A673 (cell line): ENCODE measurements around the gene C16orf74. TPM values are rescaled to one million over a fixed set of nuclear protein-coding genes. Genes with fewer than 3 reads are reported as not detected.

Experiments
- BruUV-seq: library from RNA; stranded (reverse); fragments of 400-500 nt; replicated peaks from 2 replicates; lab custom pipeline; 2021; lab: Mats Ljungman, UMichigan
- CTCF ChIA-PET: fragments of 300-600 bp; sonication (Branson Sonifier 250); formaldehyde crosslinking; loops from one replicate; lab custom pipeline; 2022; ENCODE audit warnings: antibody characterized with exemption; lab: Charles Lee
- POLR2A ChIA-PET: fragments of 300-600 bp; sonication (Branson Sonifier 250); formaldehyde crosslinking; loops from one replicate; lab custom pipeline; 2022; ENCODE audit warnings: antibody characterized with exemption; ENCODE audit not compliant: low non-redundant PET; lab: Charles Lee
- DNase-seq: peaks from one replicate; pipeline ENCODE4 v3.0.0-alpha.2; 2015; ENCODE audit warnings: low spot score
- H3K27ac ChIP-seq: fragments of 200-600 bp; sonication (generic); 2 replicates; pipeline ENCODE4 v1.5.1; 2016; ENCODE audit warnings: mixed run types, low read depth, mild to moderate bottlenecking, mixed read lengths, antibody characterized with exemption, low read length; ENCODE audit not compliant: poor library complexity, severe bottlenecking
- H3K27me3 ChIP-seq: fragments of 200-600 bp; sonication (generic); replicated peaks from 2 replicates; pipeline ENCODE4 v1.6.1; 2017; ENCODE audit warnings: mixed run types, low read depth, mild to moderate bottlenecking, mixed read lengths, antibody characterized with exemption, low read length; ENCODE audit not compliant: insufficient read depth, poor library complexity
- H3K36me3 ChIP-seq: fragments of 200-600 bp; sonication (generic); 2 replicates; pipeline ENCODE4 v1.6.1; 2016; ENCODE audit warnings: mixed run types, mild to moderate bottlenecking, mixed read lengths, antibody characterized with exemption, low read length; ENCODE audit not compliant: insufficient read depth, poor library complexity, severe bottlenecking
- H3K4me1 ChIP-seq: fragments of 200-600 bp; sonication (generic); 2 replicates; pipeline ENCODE4 v1.6.1; 2017; ENCODE audit warnings: mixed run types, mild to moderate bottlenecking, mixed read lengths, antibody characterized with exemption, low read length; ENCODE audit not compliant: insufficient read depth, poor library complexity, severe bottlenecking
- H3K4me3 ChIP-seq: fragments of 200-600 bp; sonication (generic); 2 replicates; pipeline ENCODE4 v1.5.1; 2016; ENCODE audit warnings: low read depth, mixed run types, mild to moderate bottlenecking, mixed read lengths, low read length; ENCODE audit not compliant: poor library complexity, severe bottlenecking
- H3K9me3 ChIP-seq: fragments of 200-600 bp; sonication (generic); 2 replicates; pipeline ENCODE4 v1.6.1; 2016; ENCODE audit warnings: mixed run types, low read depth, mild to moderate bottlenecking, mixed read lengths, antibody characterized with exemption, low read length; ENCODE audit not compliant: poor library complexity, severe bottlenecking
- EZH2 ChIP-seq: fragments of 200-600 bp; sonication (generic); IDR thresholded peaks from 2 replicates; pipeline ENCODE4 v1.6.1; 2017; ENCODE audit warnings: borderline replicate concordance, low read depth, mild to moderate bottlenecking, mixed read lengths, antibody characterized with exemption, low read length; ENCODE audit not compliant: poor library complexity, severe bottlenecking
- intact Hi-C: fragments of 100-400 bp; cut with micrococcal nuclease; formaldehyde crosslinking; loops from one replicate; pipeline ENCODE4 v1.10.0; 2022; ENCODE audit not compliant: unreplicated experiment
- total RNA-seq: library from RNA; stranded (reverse); gene quantifications from 2 replicates; pipeline ENCODE4 v1.2.3, GENCODE V29; 2021
- TF ChIP-seq, protein P1 (sequence below): fragments of 300-800, 200-600 bp; sonication (generic); conservative IDR thresholded peaks from 2 replicates; pipeline ENCODE4 v1.5.1; 2017; ENCODE audit warnings: low read depth, mild to moderate bottlenecking, antibody characterized with exemption, low read length, moderate library complexity, mixed read lengths

Gene C16orf74
- total RNA-seq, 1 experiment from 2014 or later: 3.8 TPM

DNA sequence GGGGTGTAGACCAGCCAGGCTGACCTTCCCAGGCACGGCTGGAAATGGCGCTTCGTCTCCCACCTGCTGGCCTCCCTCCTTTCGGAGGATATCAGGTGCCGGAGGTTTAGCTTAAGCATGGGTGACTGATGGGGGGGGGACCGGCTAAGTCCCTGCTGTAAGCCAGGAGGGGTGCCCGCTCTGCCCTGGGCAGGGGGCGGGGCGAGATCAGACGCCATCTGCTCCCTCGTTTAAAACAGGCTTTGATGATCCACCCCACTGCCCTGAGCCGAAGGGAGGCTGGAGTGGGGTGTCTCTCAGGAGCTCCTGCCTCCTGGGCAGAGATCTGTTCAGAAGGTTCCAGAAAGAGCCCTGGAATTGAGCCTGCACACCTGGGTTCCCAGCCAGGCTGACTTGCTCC lies 26.0 kb downstream of the C16orf74 start:
- POLR2A ChIA-PET: no interaction called here
- BruUV-seq: no TSS peak
- DNase-seq: no peak
- no peak overlapping the region for H3K27ac ChIP-seq
- intact Hi-C loops: no loop called here
- no peaks in the 10 kb centered on the region for H3K36me3 ChIP-seq
- H3K4me1 ChIP-seq: peaks cover 7% of the 10 kb centered on the region
- TF ChIP-seq, protein P1, sequence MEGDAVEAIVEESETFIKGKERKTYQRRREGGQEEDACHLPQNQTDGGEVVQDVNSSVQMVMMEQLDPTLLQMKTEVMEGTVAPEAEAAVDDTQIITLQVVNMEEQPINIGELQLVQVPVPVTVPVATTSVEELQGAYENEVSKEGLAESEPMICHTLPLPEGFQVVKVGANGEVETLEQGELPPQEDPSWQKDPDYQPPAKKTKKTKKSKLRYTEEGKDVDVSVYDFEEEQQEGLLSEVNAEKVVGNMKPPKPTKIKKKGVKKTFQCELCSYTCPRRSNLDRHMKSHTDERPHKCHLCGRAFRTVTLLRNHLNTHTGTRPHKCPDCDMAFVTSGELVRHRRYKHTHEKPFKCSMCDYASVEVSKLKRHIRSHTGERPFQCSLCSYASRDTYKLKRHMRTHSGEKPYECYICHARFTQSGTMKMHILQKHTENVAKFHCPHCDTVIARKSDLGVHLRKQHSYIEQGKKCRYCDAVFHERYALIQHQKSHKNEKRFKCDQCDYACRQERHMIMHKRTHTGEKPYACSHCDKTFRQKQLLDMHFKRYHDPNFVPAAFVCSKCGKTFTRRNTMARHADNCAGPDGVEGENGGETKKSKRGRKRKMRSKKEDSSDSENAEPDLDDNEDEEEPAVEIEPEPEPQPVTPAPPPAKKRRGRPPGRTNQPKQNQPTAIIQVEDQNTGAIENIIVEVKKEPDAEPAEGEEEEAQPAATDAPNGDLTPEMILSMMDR: no peak
- TF ChIP-seq EZH2: no peak
- H3K4me3 ChIP-seq: no peak overlapping the region
- no peaks in the 10 kb centered on the region for H3K27me3 ChIP-seq
- H3K9me3 ChIP-seq: no peaks in the 10 kb centered on the region
- CTCF ChIA-PET: no interaction called here

DNA sequence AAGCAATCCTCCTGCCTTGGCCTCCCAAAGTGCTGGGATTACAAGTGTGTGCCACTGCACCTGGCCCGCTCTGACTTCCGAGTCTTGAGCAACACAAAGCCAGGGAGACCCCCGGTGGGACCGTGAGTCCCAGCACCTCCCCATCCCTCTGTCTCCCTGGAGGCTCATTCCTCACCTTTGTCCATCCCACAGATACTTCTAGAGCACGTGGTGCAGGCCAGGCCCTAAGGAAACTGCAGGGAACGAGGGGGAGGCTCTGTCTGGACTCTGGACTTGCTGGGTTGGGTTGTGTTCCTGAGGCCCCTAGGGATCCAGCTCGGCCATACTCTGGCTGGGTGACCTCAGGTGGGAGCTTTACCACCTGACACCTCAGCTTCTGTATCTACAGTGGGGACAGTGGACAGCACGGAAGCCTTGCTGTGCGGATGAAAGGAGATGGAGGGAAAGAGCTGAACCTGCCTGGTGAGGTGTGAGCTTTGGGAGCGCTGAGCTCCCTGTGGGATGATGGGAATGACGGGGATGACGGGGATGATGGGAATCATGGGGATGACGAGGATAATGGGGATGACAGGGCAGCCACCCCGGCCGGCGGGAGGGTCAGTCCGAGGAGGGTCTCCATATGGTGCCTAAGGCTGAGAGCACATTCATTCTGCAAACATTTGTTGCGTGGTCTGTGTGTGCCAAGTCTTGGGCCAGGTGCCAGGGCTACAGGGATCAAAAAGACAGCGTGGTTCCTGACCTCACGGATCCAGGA lies 26.6 kb downstream of the C16orf74 start:
- intact Hi-C loops: no loop called here
- ChIA-PET POLR2A (no interaction called here), CTCF (no interaction called here)
- Histone ChIP-seq H3K4me1 (peaks cover 2% of the 10 kb centered on the region), H3K36me3 (no peaks in the 10 kb centered on the region), H3K9me3 (no peaks in the 10 kb centered on the region), H3K27ac (no peak overlapping the region), H3K4me3 (no peak overlapping the region), H3K27me3 (no peaks in the 10 kb centered on the region)
- BruUV-seq: no TSS peak
- DNase-seq: no peak
- no peak for TF ChIP-seq EZH2
- TF ChIP-seq, protein P1: no peak

DNA sequence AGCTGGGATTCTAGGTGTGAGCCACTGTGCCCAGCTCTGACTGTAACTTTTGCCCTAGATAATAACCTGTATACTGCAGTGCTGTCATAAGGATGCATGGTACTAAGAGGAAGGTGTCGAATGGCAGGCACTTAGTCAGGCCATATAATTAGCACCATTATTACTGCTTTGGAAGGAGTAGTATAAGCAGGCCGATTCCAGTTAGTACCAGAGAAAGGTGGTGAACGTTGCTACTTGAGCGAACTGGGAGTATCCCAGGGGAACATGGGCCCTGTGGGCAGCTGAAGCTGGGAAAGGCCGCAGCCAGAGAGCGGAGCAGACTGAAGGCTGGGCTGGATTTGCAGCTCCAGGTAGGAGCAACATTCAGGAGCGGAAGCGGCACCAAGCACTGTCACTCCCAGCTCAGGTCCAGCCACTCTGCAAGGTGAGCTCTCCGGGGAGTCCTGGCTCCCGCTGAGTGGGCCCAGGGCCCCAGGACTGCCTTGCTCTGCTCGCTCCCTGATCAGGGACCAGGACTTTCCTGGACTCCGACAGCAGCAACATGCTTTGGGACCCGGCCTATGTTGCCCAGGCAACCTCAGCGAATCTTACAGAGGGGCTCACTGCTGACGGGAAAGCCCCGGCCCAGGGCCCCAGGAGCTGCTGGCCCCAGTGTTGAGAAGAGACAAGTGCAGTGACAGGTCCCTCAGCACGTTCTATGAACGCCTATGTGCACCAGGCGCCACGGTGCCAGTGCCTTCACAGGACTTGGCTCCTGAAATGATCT lies 28.6 kb downstream of the C16orf74 start:
- Histone ChIP-seq H3K36me3 (no peaks in the 10 kb centered on the region), H3K4me1 (no peaks in the 10 kb centered on the region), H3K4me3 (no peak overlapping the region), H3K27ac (no peak overlapping the region), H3K9me3 (no peaks in the 10 kb centered on the region), H3K27me3 (no peaks in the 10 kb centered on the region)
- TF ChIP-seq, protein P1: no peak
- TF ChIP-seq EZH2: no peak
- no peak for DNase-seq
- BruUV-seq: no TSS peak
- POLR2A ChIA-PET: no interaction called here
- CTCF ChIA-PET: no interaction called here
- intact Hi-C loops: no loop called here
